H54 (cell line): ENCODE results near the gene ITGAE.
"Not testable (repeated sequence)": the region's sequence is repeated elsewhere in the genome, so short reads cannot be mapped to it uniquely, and the experiment has no call there.

Source experiments
- DNase-seq: peaks from one replicate; pipeline ENCODE4 v3.0.0; 2011; ENCODE audit warnings: low spot score, mixed read lengths; ENCODE audit not compliant: insufficient read length
- FAIRE-seq: peaks from 3 replicates; lab custom pipeline; 2011; peaks lifted over from hg19 to GRCh38; lab: Jason Lieb, UNC
- POLR2A ChIP-seq: IDR thresholded peaks from 2 replicates; pipeline ENCODE4 v1.6.1; 2011; ENCODE audit warnings: low read depth, mild to moderate bottlenecking, low read length

The ITGAE gene, protein sequence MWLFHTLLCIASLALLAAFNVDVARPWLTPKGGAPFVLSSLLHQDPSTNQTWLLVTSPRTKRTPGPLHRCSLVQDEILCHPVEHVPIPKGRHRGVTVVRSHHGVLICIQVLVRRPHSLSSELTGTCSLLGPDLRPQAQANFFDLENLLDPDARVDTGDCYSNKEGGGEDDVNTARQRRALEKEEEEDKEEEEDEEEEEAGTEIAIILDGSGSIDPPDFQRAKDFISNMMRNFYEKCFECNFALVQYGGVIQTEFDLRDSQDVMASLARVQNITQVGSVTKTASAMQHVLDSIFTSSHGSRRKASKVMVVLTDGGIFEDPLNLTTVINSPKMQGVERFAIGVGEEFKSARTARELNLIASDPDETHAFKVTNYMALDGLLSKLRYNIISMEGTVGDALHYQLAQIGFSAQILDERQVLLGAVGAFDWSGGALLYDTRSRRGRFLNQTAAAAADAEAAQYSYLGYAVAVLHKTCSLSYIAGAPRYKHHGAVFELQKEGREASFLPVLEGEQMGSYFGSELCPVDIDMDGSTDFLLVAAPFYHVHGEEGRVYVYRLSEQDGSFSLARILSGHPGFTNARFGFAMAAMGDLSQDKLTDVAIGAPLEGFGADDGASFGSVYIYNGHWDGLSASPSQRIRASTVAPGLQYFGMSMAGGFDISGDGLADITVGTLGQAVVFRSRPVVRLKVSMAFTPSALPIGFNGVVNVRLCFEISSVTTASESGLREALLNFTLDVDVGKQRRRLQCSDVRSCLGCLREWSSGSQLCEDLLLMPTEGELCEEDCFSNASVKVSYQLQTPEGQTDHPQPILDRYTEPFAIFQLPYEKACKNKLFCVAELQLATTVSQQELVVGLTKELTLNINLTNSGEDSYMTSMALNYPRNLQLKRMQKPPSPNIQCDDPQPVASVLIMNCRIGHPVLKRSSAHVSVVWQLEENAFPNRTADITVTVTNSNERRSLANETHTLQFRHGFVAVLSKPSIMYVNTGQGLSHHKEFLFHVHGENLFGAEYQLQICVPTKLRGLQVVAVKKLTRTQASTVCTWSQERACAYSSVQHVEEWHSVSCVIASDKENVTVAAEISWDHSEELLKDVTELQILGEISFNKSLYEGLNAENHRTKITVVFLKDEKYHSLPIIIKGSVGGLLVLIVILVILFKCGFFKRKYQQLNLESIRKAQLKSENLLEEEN

DNA sequence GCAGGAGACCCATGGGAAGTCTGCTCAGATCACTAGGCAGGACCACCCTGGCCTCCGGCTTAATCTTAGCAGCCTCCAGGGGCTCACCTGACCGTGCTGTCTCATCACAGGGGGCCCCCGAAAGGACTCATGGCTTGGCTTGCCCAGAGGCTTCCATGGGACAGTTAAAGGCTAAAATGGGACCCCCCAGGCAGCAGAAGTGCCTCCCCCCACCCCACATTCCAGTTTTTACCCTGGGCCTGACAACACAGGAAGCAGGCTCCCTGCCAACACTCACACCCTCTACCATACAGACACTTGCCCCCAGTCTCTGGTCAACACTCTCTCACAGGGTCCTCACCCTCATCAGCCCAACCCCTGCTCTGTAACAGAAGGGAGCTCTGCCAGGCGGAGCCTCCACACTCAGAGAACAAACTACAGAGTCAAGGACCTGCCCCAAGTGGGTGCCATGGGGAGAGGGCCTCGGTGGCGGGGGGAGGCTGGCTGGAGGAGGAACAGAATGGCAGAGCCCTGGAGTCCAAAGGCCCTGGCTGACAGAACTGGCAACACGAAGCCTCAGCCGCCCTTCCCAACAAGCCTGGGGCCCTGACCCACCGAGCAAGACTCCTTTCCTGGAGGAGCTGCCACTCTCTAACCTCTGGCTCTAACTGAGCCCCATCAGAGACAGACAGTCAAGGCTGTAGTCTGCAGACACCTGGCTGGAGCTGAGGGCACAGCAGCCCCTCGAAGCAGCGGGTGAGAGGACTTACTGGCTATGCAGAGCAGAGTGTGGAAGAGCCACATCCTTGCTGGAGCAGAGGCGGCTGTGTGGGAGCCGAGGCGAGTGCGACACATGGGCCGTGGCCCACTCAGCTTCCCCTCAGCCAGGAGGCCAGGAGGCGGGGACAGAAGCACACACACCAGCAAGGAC, at the start of gene ITGAE:
ITGAE (minus strand) TSS at position 827 of the 910 bp plus-strand sequence; CDS start at position 783, 44 bp downstream.
- FAIRE-seq (no peak), DNase-seq (no peak)
- no peak for TF ChIP-seq POLR2A

DNA sequence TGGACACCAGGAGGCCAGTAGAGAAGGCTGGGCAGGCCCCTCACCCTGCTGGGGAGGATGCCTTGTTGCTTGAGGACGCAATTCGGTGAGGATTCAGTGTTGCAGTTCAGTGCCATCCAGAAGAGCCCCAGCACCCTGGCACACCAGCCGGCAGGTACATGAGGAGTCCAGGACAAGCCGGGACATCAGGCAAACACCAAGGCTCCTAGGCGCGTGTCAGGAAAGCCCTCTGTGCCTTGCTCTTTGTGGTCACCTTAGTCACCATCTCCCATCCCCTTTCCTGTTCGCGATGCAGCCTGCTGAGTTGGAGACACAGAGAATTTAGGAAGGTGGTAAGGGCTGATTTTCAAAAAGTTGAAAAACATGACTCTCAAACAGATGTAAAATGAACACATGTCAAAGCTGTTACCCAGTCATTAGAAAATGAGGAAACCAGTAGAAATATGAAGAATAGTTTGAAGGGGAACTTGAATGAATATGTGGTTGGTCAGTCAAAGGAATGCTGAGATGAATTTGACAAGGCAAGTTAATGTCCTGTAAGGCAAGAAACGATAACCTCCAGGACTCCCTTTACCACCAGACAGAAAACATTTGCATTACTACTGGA, 47.3 kb upstream of the ITGAE start:
- no peak for FAIRE-seq
- TF ChIP-seq POLR2A = no peak
- no peak for DNase-seq

DNA sequence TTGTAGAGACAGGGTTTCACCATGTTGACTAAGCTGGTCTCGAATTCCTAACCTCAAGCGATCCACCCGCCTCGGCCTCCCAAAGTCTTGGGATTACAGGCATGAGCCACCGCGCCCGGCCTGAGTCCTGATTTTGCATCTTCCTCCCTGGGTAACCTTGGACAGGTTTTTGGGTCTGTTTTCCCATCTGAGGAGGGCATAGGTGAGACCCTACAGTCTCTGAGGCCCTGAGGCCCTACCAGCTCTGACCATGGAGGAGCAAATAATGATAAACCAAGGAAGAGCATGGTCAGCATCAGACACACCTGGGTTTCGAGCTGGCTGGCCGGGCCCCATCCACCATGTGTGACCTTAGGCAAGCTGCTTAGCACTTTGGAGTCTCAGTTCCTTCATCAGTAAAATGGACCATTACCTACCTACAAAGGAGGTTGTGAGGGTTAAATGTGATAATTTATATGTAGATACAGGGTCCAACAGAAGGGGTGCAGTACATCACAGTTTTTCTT, 46.2 kb upstream of the ITGAE start:
- DNase-seq = no peak
- no peak for TF ChIP-seq POLR2A
- FAIRE-seq = no peak

DNA sequence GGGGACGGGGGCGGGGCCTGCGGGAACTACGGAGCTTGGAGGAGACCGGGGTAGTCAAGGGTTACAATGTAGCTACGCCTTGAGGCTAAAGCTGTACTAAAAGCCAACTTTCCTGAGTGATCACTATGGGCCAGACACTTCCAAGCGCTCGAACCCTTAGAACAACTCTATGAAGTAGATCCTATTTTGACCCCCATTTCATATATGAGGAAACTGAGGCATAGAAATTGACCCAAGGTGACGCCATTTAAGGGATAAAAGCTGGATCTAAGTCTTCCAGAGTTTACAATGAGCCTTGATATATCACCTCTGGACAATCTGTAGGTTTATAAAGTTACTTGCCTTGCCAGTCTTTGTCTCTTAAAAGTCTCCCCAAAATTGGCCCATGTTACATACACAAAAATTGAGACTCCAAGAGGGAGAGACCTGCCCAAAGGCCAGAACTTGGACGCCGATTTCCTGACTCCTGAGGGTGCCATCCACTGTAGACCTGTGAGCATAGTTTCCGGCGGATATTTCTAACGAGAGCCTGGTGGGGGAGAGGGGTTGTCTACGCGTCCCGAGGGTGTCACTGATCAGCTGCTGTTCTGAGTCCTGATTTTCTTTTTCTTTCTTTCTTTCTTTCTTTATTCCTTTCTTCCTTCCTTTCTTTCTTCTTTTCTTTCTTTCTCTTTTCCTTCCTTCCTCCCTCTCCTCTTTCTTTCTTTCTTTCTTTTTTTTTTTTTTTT, 45.6 kb upstream of the ITGAE start:
- FAIRE-seq (no peak), DNase-seq (no peak)

DNA sequence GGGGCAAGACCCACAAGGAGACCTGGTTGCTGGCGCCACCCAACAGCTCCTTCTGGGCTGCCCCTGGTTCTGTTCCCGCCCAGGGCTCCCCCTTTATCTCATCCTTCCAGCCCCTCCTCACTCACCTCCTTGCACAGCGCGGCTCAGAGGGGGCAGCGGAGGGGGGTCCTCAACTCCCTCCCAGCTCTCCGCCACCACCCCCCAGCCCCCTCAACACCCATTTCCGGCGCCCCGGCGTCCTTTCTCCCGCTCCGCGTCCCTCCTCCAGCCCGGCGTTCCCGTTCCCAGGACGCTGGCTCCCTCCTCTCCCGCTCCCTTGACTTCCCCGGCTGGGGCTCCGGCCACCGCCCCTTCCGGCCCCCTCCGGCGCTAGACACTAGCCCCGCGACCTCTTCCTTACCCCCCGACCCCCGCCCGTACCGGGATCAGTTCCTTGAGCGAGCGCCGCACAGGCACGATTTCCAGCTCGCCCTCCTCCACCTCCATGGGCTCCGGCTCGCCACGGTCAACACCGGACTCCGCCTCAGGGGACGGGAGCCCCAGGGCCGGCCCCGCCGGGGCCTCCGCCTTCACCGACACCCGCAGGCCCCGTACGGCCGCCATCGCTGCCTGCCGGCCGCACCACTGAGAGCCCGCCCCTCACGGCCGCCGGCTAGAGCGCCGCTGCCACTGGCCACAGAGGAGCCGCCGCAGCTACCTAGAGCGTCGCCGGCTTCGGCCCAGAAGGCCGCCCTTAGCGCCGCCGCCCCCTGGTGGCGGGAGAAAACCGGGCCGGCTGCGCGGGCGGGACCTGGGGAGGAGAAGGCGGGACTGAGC, 44.8 kb upstream of the ITGAE start, which contains the start of gene NCBP3:
NCBP3 (minus strand) TSS at position 626 of the 816 bp plus-strand sequence; CDS start at position 603, 23 bp downstream.
- FAIRE-seq = no peak
- peak; percentile 77 for TF ChIP-seq POLR2A
- DNase-seq = peak; percentile 95

More for the DNA sequence above, 45.6 kb upstream of the ITGAE start:
- no peak for TF ChIP-seq POLR2A

DNA sequence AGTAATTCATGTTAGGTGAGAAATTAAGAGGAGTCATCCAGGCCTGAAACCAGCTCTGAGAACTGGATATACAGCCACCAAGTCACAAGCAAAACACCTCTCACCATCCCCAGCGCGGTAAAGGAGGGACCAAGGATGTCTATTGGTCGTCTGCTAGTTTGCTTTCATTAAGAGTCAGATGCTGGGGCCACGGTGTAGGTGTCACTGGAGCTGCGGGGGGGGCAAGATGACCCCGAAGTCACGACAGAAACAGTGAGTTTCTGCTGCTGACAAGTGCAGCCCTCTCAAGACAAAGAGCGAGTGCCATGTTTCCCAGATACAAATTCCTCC, 44.3 kb upstream of the ITGAE start:
- no peak for TF ChIP-seq POLR2A
- FAIRE-seq = no peak
- DNase-seq = no peak

DNA sequence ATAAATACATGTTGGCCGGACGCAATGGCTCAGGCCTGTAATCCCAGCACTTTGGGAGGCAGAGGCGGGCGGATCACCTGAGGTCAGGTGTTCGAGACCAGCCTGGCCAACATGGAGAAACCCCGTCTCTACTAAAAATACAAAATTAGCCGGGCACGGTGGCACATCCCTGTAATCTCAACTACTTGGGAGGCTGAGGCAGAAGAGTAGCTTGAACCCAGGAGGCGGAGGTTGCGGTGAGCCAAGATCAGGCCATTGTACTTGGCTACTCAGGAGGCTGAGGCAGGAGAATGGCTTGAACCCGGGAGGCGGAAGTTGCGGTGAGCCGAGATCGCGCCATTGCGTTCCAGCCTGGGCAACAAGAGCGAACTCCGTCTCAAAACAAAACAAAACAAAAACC, 43.6 kb upstream of the ITGAE start:
- not testable (repeated sequence) for DNase-seq, FAIRE-seq

DNA sequence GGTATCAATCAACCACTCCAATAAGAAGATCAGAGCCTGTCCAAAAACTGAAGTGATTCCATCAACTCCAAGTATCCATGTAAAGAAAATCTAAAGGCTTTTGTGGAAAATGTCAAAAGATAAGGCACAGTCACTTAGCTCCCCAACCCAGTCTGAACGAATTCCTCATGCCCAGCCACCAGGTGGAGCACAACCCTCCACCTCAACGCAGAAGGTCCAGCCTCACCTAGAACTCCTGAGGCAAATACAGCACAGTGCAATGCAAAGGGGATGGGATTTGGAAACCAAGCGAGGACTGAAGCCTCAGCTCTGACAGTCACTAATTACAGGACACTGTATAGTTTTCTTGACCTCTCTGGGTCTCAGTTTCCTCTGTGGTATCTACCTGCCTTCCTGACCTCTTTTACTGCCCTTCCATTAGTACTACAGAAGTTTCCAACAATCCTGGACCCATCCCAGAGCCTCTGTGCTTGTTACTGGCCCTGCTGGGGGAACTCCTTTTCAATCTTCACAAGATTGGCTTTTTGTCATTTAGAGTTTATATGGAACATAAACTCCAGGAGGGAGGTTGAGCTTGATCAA, 43.0 kb upstream of the ITGAE start:
- DNase-seq (peak; percentile 65), FAIRE-seq (no peak)

DNA sequence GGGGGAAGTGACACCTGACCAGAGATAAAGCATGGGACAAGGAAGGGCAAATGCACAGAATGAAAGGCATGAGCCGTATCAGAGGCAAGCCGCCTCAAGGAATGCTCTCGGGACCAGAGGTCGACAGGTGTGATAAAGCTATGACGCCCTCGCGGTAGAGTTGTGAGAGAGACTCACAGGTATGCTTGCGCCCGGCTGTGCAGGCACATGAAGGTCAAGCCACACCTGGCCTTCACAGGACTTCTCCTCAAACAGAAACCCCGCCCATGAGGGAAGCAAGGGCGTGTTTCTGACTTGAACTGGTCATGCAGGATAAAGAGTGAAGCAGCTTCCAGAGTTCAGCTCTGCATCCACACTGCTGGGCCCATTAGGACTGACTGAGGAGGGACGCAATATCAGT, 37.2 kb upstream of the ITGAE start:
- no peak for TF ChIP-seq POLR2A
- DNase-seq = no peak
- FAIRE-seq = no peak

More for the DNA sequence above, 43.0 kb upstream of the ITGAE start:
- TF ChIP-seq POLR2A = no peak

DNA sequence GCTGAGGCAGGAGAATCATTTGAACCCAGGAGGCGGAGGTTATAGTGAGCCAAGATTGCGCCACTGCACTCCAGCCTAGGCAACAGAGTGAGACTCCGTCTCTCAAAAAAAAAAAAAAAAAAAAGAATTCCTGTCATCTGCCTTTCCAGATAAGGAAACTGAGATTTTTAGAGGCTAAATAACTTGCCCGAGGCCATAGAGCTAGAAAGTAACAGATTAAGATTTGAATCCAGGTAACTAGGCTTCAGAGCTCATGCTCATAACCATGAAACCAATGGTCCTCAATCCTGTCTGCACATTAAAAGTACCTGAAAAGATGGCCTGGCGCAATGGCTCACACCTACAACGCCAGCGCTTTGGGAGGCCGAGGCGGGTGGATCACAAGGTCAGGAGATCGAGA, 35.6 kb upstream of the ITGAE start:
- FAIRE-seq = no peak
- DNase-seq = no peak
- TF ChIP-seq POLR2A = no peak
